Karpas-422 (cell line): ENCODE results near the gene MUCL1. TPM values are rescaled to one million over a fixed set of nuclear protein-coding genes. Genes with fewer than 3 reads are reported as not detected.

ENCODE experiments used
- DNase-seq: peaks from one replicate; pipeline ENCODE4 v3.0.0-alpha.2; 2015
- H2AFZ ChIP-seq: fragments of 200-600 bp; sonication (generic); 2 replicates; pipeline ENCODE4 v1.6.1; 2014; ENCODE audit warnings: antibody characterized with exemption, low read length, mixed read lengths
- H3K27ac ChIP-seq: fragments of 200-600 bp; sonication (generic); 2 replicates; pipeline ENCODE4 v1.5.1; 2014; ENCODE audit warnings: mild to moderate bottlenecking, low read length, moderate library complexity
- H3K27me3 ChIP-seq: fragments of 200-600 bp; sonication (generic); 2 replicates; pipeline ENCODE4 v1.6.1; 2014; ENCODE audit warnings: low read length, mixed read lengths
- H3K36me3 ChIP-seq: fragments of 200-600 bp; sonication (generic); 2 replicates; pipeline ENCODE4 v1.6.1; 2014; ENCODE audit warnings: low read length, mixed read lengths; ENCODE audit not compliant: insufficient read depth
- H3K4me1 ChIP-seq: fragments of 200-600 bp; sonication (generic); 2 replicates; pipeline ENCODE4 v1.6.1; 2014; ENCODE audit warnings: mild to moderate bottlenecking, low read length, mixed read lengths
- H3K4me2 ChIP-seq: fragments of 200-600 bp; sonication (generic); 2 replicates; pipeline ENCODE4 v1.6.1; 2014; ENCODE audit warnings: low read length, low read depth, mild to moderate bottlenecking; ENCODE audit not compliant: poor library complexity, severe bottlenecking
- H3K4me3 ChIP-seq: fragments of 200-600 bp; sonication (generic); 2 replicates; pipeline ENCODE4 v1.5.1; 2014; ENCODE audit warnings: mild to moderate bottlenecking, antibody characterized with exemption, low read length, mixed read lengths
- H3K79me2 ChIP-seq: fragments of 200-600 bp; sonication (generic); 2 replicates; pipeline ENCODE4 v1.6.1; 2014; ENCODE audit warnings: mild to moderate bottlenecking, low read length, mixed read lengths
- H3K9ac ChIP-seq: fragments of 200-600 bp; sonication (generic); 2 replicates; pipeline ENCODE4 v1.6.0; 2014; ENCODE audit warnings: low read length
- H3K9me2 ChIP-seq: fragments of 200-600 bp; sonication (generic), shearing (Covaris generic); replicated peaks from 2 replicates; pipeline ENCODE4 v1.6.0; 2014; ENCODE audit warnings: mild to moderate bottlenecking, low read length, moderate library complexity; ENCODE audit not compliant: insufficient read depth
- H3K9me3 ChIP-seq: fragments of 300-700, 200-600 bp; sonication (generic); 2 replicates; pipeline ENCODE4 v1.6.1; 2014; ENCODE audit warnings: low read length, mixed read lengths
- H4K20me1 ChIP-seq: fragments of 200-600 bp; sonication (generic); 2 replicates; pipeline ENCODE4 v1.6.1; 2014; ENCODE audit warnings: mild to moderate bottlenecking, antibody characterized with exemption, low read length, low read depth; ENCODE audit not compliant: insufficient read depth
- total RNA-seq: library from RNA; depleted of rRNA; stranded (reverse); fragments of >200 nt; shearing (Covaris generic); gene quantifications from 2 replicates; pipeline ENCODE4 v1.2.3, GENCODE V29; 2014; ENCODE audit warnings: low replicate concordance

The MUCL1 gene
- total RNA-seq, 1 experiment from 2014 or later: not detected

GRCh38 chr12:54858562-54858961, 4.2 kb downstream of the MUCL1 start:
- Histone ChIP-seq H3K27me3 (no peaks in the 10 kb centered on the region), H3K9ac (no peak overlapping the region), H3K27ac (no peak overlapping the region), H3K36me3 (no peaks in the 10 kb centered on the region), H3K4me3 (no peak overlapping the region), H4K20me1 (no peaks in the 10 kb centered on the region), H3K79me2 (no peaks in the 10 kb centered on the region), H3K4me2 (no peak overlapping the region), H3K9me3 (no peaks in the 10 kb centered on the region), H2AFZ (no peak overlapping the region), H3K9me2 (no peaks in the 10 kb centered on the region), H3K4me1 (no peaks in the 10 kb centered on the region)
- DNase-seq: no peak

DNA sequence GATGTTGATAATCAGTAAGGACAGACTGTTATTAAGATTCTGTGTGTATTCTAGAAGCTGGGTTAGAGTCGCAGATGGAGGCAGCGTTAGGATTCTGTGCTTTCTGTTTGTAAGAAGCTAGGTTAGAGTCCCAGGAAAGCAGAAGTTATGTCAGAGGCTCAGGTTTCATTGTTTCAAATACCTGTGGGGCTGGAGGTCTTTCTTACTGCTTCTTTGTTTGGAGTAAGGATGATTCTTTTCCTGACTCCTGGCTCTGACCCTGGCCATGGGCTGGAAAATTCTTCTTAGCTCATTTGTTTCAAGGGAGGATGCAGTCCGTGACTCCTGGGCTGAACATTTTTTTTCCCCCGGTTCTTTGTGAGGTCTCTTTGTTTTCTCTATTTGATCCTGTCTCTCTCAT, 5.2 kb downstream of the MUCL1 start:
- Histone ChIP-seq H4K20me1 (no peaks in the 10 kb centered on the region), H3K9me2 (no peaks in the 10 kb centered on the region), H3K4me1 (no peaks in the 10 kb centered on the region), H3K79me2 (no peaks in the 10 kb centered on the region), H3K4me3 (no peak overlapping the region), H3K9ac (no peak overlapping the region), H3K27ac (no peak overlapping the region), H3K36me3 (no peaks in the 10 kb centered on the region), H3K4me2 (no peak overlapping the region), H3K27me3 (no peaks in the 10 kb centered on the region), H3K9me3 (no peaks in the 10 kb centered on the region), H2AFZ (no peak overlapping the region)
- DNase-seq: no peak

- H3K36me3 ChIP-seq: no peaks in the 10 kb centered on the region
- no peaks in the 10 kb centered on the region for H4K20me1 ChIP-seq
- H3K9ac ChIP-seq: no peak overlapping the region
- H3K4me2 ChIP-seq: no peak overlapping the region
- H3K27me3 ChIP-seq: no peaks in the 10 kb centered on the region
- no peak overlapping the region for H2AFZ ChIP-seq
- H3K4me3 ChIP-seq: no peak overlapping the region
- H3K79me2 ChIP-seq: no peaks in the 10 kb centered on the region
- H3K9me3 ChIP-seq: no peaks in the 10 kb centered on the region
- DNase-seq: no peak
- no peak overlapping the region for H3K27ac ChIP-seq
- H3K4me1 ChIP-seq: no peaks in the 10 kb centered on the region
- no peaks in the 10 kb centered on the region for H3K9me2 ChIP-seq
Observed at GRCh38 chr12:54861927-54862326, 7.6 kb downstream of the MUCL1 start.

- Histone ChIP-seq H4K20me1 (no peaks in the 10 kb centered on the region), H3K4me1 (no peaks in the 10 kb centered on the region), H3K9me3 (no peaks in the 10 kb centered on the region), H3K4me2 (no peak overlapping the region), H3K27me3 (no peaks in the 10 kb centered on the region), H3K27ac (no peak overlapping the region), H3K9me2 (no peaks in the 10 kb centered on the region), H3K79me2 (no peaks in the 10 kb centered on the region), H3K36me3 (no peaks in the 10 kb centered on the region), H3K4me3 (no peak overlapping the region), H3K9ac (no peak overlapping the region), H2AFZ (no peak overlapping the region)
- DNase-seq: no peak
Observed at GRCh38 chr12:54863948-54864618, 9.8 kb downstream of the MUCL1 start.

GRCh38 chr12:54865683-54866324, 11.5 kb downstream of the MUCL1 start:
- Histone ChIP-seq H3K9ac (no peak overlapping the region), H3K27me3 (no peaks in the 10 kb centered on the region)

GRCh38 chr12:54868690-54869089, 14.4 kb downstream of the MUCL1 start:
- Histone ChIP-seq H3K36me3 (no peaks in the 10 kb centered on the region), H3K9me3 (no peaks in the 10 kb centered on the region), H3K9ac (no peak overlapping the region), H3K27me3 (no peaks in the 10 kb centered on the region), H3K4me2 (no peak overlapping the region), H3K4me1 (no peaks in the 10 kb centered on the region), H4K20me1 (no peaks in the 10 kb centered on the region), H2AFZ (no peak overlapping the region), H3K9me2 (no peaks in the 10 kb centered on the region), H3K79me2 (no peaks in the 10 kb centered on the region), H3K27ac (no peak overlapping the region), H3K4me3 (no peak overlapping the region)
- DNase-seq: no peak

More at GRCh38 chr12:54865683-54866324, 11.5 kb downstream of the MUCL1 start:
- H4K20me1 ChIP-seq: no peaks in the 10 kb centered on the region
- no peaks in the 10 kb centered on the region for H3K36me3 ChIP-seq
- H3K9me3 ChIP-seq: no peaks in the 10 kb centered on the region
- no peak for DNase-seq
- H3K4me3 ChIP-seq: no peak overlapping the region
- no peaks in the 10 kb centered on the region for H3K9me2 ChIP-seq
- no peaks in the 10 kb centered on the region for H3K4me1 ChIP-seq
- no peak overlapping the region for H2AFZ ChIP-seq
- H3K27ac ChIP-seq: no peak overlapping the region
- no peaks in the 10 kb centered on the region for H3K79me2 ChIP-seq
- no peak overlapping the region for H3K4me2 ChIP-seq

DNA sequence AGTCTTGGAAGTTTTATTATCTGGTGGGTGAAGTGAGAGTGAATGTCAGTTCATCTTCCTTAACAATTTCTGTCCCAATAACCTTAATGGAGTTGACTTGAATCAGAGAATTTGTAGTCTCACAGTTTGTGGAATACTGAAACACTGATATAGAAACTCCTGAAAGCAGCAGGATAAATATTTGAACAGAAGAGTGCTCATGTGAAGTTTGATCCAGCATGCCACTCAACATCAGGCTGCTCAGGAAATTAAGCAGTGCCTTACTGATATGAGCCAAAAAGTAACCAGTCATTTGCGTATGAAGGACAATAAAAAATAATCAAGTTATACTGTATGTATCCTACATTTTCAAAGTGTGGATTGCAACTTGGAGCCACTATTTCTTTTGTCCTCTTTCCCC, 15.7 kb downstream of the MUCL1 start:
- Histone ChIP-seq H3K9ac (no peak overlapping the region), H2AFZ (no peak overlapping the region), H3K4me2 (no peak overlapping the region), H3K9me2 (no peaks in the 10 kb centered on the region), H3K36me3 (no peaks in the 10 kb centered on the region), H3K4me3 (no peak overlapping the region), H3K4me1 (no peaks in the 10 kb centered on the region), H3K27me3 (no peaks in the 10 kb centered on the region), H3K9me3 (no peaks in the 10 kb centered on the region), H3K79me2 (no peaks in the 10 kb centered on the region), H4K20me1 (no peaks in the 10 kb centered on the region), H3K27ac (no peak overlapping the region)
- no peak for DNase-seq

DNA sequence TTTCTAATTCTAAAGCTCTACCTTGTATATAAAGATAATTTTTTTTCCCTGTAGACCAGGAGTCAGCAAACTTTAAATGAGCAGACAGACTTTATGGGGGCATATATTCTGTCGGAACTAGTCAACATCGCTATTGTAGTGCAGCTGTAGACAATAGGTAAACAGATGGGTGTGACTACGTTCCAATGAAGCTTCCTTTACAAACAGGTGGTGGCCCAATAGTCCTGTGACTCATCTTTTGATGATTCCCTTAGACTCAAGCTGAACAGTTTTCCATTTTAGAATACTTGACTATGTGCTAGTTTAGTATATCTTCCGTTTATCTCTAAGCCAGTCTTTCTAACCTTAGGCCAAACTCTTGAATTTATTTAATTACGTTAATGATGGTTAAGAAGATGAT, 16.3 kb downstream of the MUCL1 start:
- H3K4me2 ChIP-seq: no peak overlapping the region
- H3K9me3 ChIP-seq: no peaks in the 10 kb centered on the region
- no peak overlapping the region for H3K27ac ChIP-seq
- no peak overlapping the region for H3K4me3 ChIP-seq
- no peaks in the 10 kb centered on the region for H3K4me1 ChIP-seq
- H3K36me3 ChIP-seq: no peaks in the 10 kb centered on the region
- no peaks in the 10 kb centered on the region for H3K79me2 ChIP-seq
- H3K9me2 ChIP-seq: no peaks in the 10 kb centered on the region
- H3K9ac ChIP-seq: no peak overlapping the region
- no peaks in the 10 kb centered on the region for H4K20me1 ChIP-seq
- no peak overlapping the region for H2AFZ ChIP-seq
- DNase-seq: no peak
- H3K27me3 ChIP-seq: no peaks in the 10 kb centered on the region
